ENCODE results near the gene PRRT3.

DNA sequence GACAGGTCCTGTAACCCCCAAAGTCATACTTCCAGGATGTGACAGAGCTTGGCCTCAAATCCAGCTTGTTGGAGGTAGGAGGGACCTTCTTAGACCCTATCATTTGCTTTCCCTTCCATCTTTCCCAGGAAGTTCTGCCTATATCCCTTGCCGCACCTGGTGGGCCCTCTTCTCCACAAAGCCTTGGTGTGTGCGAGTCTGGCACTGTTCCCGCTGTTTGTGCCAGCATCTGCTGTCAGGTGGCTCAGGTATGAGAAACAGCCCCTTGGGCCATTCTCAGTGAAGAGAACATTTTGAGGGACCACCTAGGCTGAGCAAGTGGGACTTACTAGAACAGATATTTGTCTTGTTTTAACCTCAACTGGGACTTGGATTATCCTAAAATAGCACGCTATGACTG lies 48.3 kb downstream of the PRRT3 start:
- no peak for TF ChIP-seq POLR2A (IDR thresholded peaks at IDR 0.05)
- TF ChIP-seq, protein P1, sequence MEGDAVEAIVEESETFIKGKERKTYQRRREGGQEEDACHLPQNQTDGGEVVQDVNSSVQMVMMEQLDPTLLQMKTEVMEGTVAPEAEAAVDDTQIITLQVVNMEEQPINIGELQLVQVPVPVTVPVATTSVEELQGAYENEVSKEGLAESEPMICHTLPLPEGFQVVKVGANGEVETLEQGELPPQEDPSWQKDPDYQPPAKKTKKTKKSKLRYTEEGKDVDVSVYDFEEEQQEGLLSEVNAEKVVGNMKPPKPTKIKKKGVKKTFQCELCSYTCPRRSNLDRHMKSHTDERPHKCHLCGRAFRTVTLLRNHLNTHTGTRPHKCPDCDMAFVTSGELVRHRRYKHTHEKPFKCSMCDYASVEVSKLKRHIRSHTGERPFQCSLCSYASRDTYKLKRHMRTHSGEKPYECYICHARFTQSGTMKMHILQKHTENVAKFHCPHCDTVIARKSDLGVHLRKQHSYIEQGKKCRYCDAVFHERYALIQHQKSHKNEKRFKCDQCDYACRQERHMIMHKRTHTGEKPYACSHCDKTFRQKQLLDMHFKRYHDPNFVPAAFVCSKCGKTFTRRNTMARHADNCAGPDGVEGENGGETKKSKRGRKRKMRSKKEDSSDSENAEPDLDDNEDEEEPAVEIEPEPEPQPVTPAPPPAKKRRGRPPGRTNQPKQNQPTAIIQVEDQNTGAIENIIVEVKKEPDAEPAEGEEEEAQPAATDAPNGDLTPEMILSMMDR (IDR thresholded peaks at IDR 0.05): no peak
